HCT116 (cell line): Measurements from ENCODE around the gene IFRD2. TPM values are rescaled to one million over a fixed set of nuclear protein-coding genes. Genes with fewer than 3 reads are reported as not detected.

Experiments
- ATAC-seq: fragments of 200-7000 bp; cut with Tn5 transposase; 2 replicates; pipeline ENCODE4 v1.9.1; 2020; ENCODE audit warnings: mild to moderate bottlenecking, moderate library complexity
- BruUV-seq: library from RNA; stranded (reverse); fragments of 400-500 nt; replicated peaks from 2 replicates; lab custom pipeline; 2021; lab: Mats Ljungman, UMichigan
- CTCF ChIA-PET: fragments of 300-600 bp; sonication (Branson Sonifier 250); formaldehyde crosslinking; loops from one replicate; lab custom pipeline; 2021; ENCODE audit warnings: antibody characterized with exemption; lab: Charles Lee
- POLR2A ChIA-PET: fragments of 300-600, 350-600 bp; sonication (Branson Sonifier 250); formaldehyde crosslinking; loops from one replicate; lab custom pipeline; 2021; ENCODE audit warnings: antibody characterized with exemption; lab: Charles Lee
- RAD21 ChIA-PET, 2 experiments: fragments of 300-600 bp; sonication (Branson Sonifier 250); formaldehyde crosslinking; loops; one replicate each; lab custom pipeline; 2023; ENCODE audit warnings: low total read pairs in 2 of 2; ENCODE audit not compliant: uncharacterized antibody in 2 of 2, unreplicated experiment in 2 of 2, low non-redundant PET in 1 of 2; lab: Charles Lee
- DNase-seq: peaks from one replicate; pipeline ENCODE4 v3.0.0-alpha.2; 2010; ENCODE audit warnings: low read depth, low spot score
- H2AFZ ChIP-seq: fragments of 200-600 bp; shearing (Covaris generic), sonication (generic); 2 replicates; pipeline ENCODE4 v1.6.1; 2017; ENCODE audit warnings: low read depth, mixed run types, mixed read lengths, antibody characterized with exemption, low read length; ENCODE audit not compliant: poor library complexity, severe bottlenecking
- H3K27ac ChIP-seq: 2 replicates; pipeline ENCODE4 v1.5.1; 2012; ENCODE audit warnings: low read depth, low read length
- H3K27me3 ChIP-seq: fragments of 200-600 bp; sonication (generic); 2 replicates; pipeline ENCODE4 v1.6.1; 2016; ENCODE audit warnings: mixed run types, low read length, mixed read lengths; ENCODE audit not compliant: insufficient read depth
- H3K36me3 ChIP-seq, 2 experiments: fragments of 200-500 bp in 1 of 2; fragments of 200-600 bp in 1 of 2; sonication (Bioruptor generic) in 1 of 2; sonication (generic) in 1 of 2; 2 replicates each; pipeline versions ENCODE4 v1.5.1 to v1.6.1; 2014 to 2016; ENCODE audit warnings: low read length in 2 of 2, inconsistent platforms in 1 of 2, mixed read lengths in 1 of 2, mixed run types in 1 of 2; ENCODE audit not compliant: insufficient read depth in 2 of 2, control insufficient read depth in 1 of 2
- H3K4me1 ChIP-seq, 2 experiments: fragments of 200-600 bp in 1 of 2; sonication (generic) in 1 of 2; 2 replicates each; pipeline versions ENCODE4 v1.5.1 to v1.6.1; 2012 to 2017; ENCODE audit warnings: low read length in 2 of 2, inconsistent platforms in 1 of 2, mild to moderate bottlenecking in 1 of 2, mixed read lengths in 1 of 2, mixed run types in 1 of 2, moderate library complexity in 1 of 2; ENCODE audit not compliant: insufficient read depth in 2 of 2, control insufficient read depth in 1 of 2
- H3K4me2 ChIP-seq: fragments of 200-600 bp; sonication (generic); 2 replicates; pipeline ENCODE4 v1.6.1; 2017; ENCODE audit warnings: mixed run types, low read length, mixed read lengths
- H3K4me3 ChIP-seq, 2 experiments: fragments of 200-600 bp in 1 of 2; sonication (generic) in 1 of 2; replicated peaks in 1 of 2; 2 replicates each; pipeline ENCODE4 v1.5.1; 2011 to 2016; ENCODE audit warnings: low read length in 2 of 2, control low read depth in 1 of 2, low read depth in 1 of 2, mild to moderate bottlenecking in 1 of 2, mixed read lengths in 1 of 2, mixed run types in 1 of 2
- H3K79me2 ChIP-seq: fragments of 200-600 bp; sonication (generic); 2 replicates; pipeline ENCODE4 v1.6.1; 2017; ENCODE audit warnings: mild to moderate bottlenecking, mixed run types, low read length, moderate library complexity, mixed read lengths; ENCODE audit not compliant: insufficient read depth
- H3K9ac ChIP-seq: fragments of 200-600 bp; sonication (generic); 2 replicates; pipeline ENCODE4 v1.6.1; 2016; ENCODE audit warnings: low read length, mixed read lengths
- H3K9me2 ChIP-seq: fragments of 200-600 bp; sonication (generic), shearing (Covaris generic); 2 replicates; pipeline ENCODE4 v1.6.1; 2017; ENCODE audit warnings: mixed run types, mild to moderate bottlenecking, moderate library complexity; ENCODE audit not compliant: insufficient read depth
- H3K9me3 ChIP-seq, 2 experiments: fragments of 200-500 bp in 1 of 2; fragments of 200-600 bp in 1 of 2; sonication (Bioruptor generic) in 1 of 2; sonication (generic) in 1 of 2; 2 replicates each; pipeline ENCODE4 v1.6.1; 2014 to 2017; ENCODE audit warnings: low read length in 2 of 2, mixed read lengths in 2 of 2, inconsistent platforms in 1 of 2, low read depth in 1 of 2, mild to moderate bottlenecking in 1 of 2, mixed run types in 1 of 2, moderate library complexity in 1 of 2; ENCODE audit not compliant: control insufficient read depth in 1 of 2, insufficient read depth in 1 of 2
- H4K20me1 ChIP-seq: fragments of 200-600 bp; sonication (generic), shearing (Covaris generic); 2 replicates; pipeline ENCODE4 v1.6.1; 2017; ENCODE audit warnings: mixed run types, mild to moderate bottlenecking, moderate library complexity; ENCODE audit not compliant: insufficient read depth
- ATF3 ChIP-seq: IDR thresholded peaks from 2 replicates; pipeline ENCODE4 v1.6.1; 2012
- CBX3 ChIP-seq: IDR thresholded peaks from 2 replicates; pipeline ENCODE4 v1.6.1; 2012; ENCODE audit warnings: low read depth
- CEBPB ChIP-seq: IDR thresholded peaks from 2 replicates; pipeline ENCODE4 v1.6.1; 2012; ENCODE audit warnings: low read depth
- EZH2phosphoT487 ChIP-seq: fragments of 200-600 bp; IDR thresholded peaks from 2 replicates; pipeline ENCODE4 v1.6.1; 2018; ENCODE audit warnings: antibody characterized with exemption, borderline replicate concordance
- FOSL1 ChIP-seq: IDR thresholded peaks from 2 replicates; pipeline ENCODE4 v1.6.1; 2012; ENCODE audit warnings: low read depth
- JUND ChIP-seq: IDR thresholded peaks from 2 replicates; pipeline ENCODE4 v1.6.1; 2012
- MAX ChIP-seq: IDR thresholded peaks from 2 replicates; pipeline ENCODE4 v1.6.1; 2012
- POLR2AphosphoS5 ChIP-seq: IDR thresholded peaks from 2 replicates; pipeline ENCODE4 v1.6.1; 2011; ENCODE audit warnings: mild to moderate bottlenecking, low read depth, low read length, moderate library complexity
- RAD21 ChIP-seq: IDR thresholded peaks from 2 replicates; pipeline ENCODE4 v1.6.1; 2012; ENCODE audit warnings: low read depth, mild to moderate bottlenecking
- SIN3A ChIP-seq: IDR thresholded peaks from 2 replicates; pipeline ENCODE4 v1.6.1; 2012; ENCODE audit warnings: low read depth
- YY1 ChIP-seq: IDR thresholded peaks from 2 replicates; pipeline ENCODE4 v1.6.1; 2011; ENCODE audit warnings: low read length, low read depth, moderate library complexity, mild to moderate bottlenecking; ENCODE audit not compliant: insufficient replicate concordance; ENCODE audit errors: extremely low read depth
- ZFX ChIP-seq: fragments of 450-650 bp; IDR thresholded peaks from 2 replicates; pipeline ENCODE4 v1.6.1; 2017
- intact Hi-C: fragments of 100-400 bp; cut with micrococcal nuclease; formaldehyde crosslinking; loops from 2 replicates; pipeline ENCODE4 v1.10.0; 2022
- total RNA-seq: library from RNA; stranded (reverse); gene quantifications from one replicate; pipeline ENCODE4 v1.2.1, GENCODE V29; 2021; ENCODE audit not compliant: unreplicated experiment
- TF ChIP-seq, protein P1 (sequence below): IDR thresholded peaks from 2 replicates; pipeline ENCODE4 v1.6.1; 2012; ENCODE audit warnings: low read depth

The IFRD2 gene
- total RNA-seq, 1 experiment from 2014 or later = 146 TPM

- TF ChIP-seq YY1 = peak; percentile 20
- TF ChIP-seq, protein P1, sequence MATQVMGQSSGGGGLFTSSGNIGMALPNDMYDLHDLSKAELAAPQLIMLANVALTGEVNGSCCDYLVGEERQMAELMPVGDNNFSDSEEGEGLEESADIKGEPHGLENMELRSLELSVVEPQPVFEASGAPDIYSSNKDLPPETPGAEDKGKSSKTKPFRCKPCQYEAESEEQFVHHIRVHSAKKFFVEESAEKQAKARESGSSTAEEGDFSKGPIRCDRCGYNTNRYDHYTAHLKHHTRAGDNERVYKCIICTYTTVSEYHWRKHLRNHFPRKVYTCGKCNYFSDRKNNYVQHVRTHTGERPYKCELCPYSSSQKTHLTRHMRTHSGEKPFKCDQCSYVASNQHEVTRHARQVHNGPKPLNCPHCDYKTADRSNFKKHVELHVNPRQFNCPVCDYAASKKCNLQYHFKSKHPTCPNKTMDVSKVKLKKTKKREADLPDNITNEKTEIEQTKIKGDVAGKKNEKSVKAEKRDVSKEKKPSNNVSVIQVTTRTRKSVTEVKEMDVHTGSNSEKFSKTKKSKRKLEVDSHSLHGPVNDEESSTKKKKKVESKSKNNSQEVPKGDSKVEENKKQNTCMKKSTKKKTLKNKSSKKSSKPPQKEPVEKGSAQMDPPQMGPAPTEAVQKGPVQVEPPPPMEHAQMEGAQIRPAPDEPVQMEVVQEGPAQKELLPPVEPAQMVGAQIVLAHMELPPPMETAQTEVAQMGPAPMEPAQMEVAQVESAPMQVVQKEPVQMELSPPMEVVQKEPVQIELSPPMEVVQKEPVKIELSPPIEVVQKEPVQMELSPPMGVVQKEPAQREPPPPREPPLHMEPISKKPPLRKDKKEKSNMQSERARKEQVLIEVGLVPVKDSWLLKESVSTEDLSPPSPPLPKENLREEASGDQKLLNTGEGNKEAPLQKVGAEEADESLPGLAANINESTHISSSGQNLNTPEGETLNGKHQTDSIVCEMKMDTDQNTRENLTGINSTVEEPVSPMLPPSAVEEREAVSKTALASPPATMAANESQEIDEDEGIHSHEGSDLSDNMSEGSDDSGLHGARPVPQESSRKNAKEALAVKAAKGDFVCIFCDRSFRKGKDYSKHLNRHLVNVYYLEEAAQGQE = no peak
- no peak for TF ChIP-seq RAD21
These were observed 48.5 kb upstream of the IFRD2 start, which contains the start of gene RASSF1 (continued) for GRCh38 chr3:50340448-50341329.

DNA sequence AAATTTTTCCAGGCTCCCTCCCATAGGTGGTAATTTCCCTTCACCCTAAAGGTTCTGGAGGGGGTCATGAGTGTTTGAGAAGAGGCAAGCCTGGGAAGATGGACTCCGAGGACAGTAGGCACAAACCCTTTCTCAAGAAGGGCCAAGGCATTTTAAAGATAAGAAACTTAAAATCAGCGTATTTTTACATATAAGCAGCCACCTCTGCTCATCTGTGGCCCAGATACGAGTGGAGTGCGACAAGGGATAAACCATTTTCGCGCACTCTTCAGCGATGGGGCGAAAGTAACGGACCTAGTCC, 47.9 kb upstream of the IFRD2 start:
- no peaks in the 10 kb centered on the region for H3K9me3 ChIP-seq
- peaks cover 29 to 59% of the 10 kb centered on the region in 2 experiments for H3K4me1 ChIP-seq
- ChIA-PET CTCF (interaction anchor here (1.1 kb wide), 1 partner anchor 16 kb away, joined by 5 read pairs; no protein-coding TSS in a partner anchor), POLR2A (interaction anchor here (1.1 to 1.3 kb wide), 3 partner anchors 10 to 40 kb away, joined by 3 to 11 read pairs (median 4); partner anchors contain the start of genes CYB561D2, HYAL3, NAA80 and NPRL2), RAD21 (interaction anchor here in 1 of 2 experiments (0.5 kb wide), 1 partner anchor 113 kb away, joined by 4 read pairs; no protein-coding TSS in a partner anchor)
- no peaks in the 10 kb centered on the region for H3K9me2 ChIP-seq
- no peak for ATAC-seq
- H3K4me3 ChIP-seq = peak overlapping the region; percentile 62 to 89
- H3K9ac ChIP-seq = peak overlapping the region; percentile 98
- H3K79me2 ChIP-seq = peaks cover 42% of the 10 kb centered on the region
- intact Hi-C loops = no loop called here
- BruUV-seq = no TSS peak
- H2AFZ ChIP-seq = no peak overlapping the region
- H4K20me1 ChIP-seq = no peaks in the 10 kb centered on the region
- peaks cover 0 to 3% of the 10 kb centered on the region in 2 experiments; a peak in 1 of 4 replicates for H3K36me3 ChIP-seq
- peak overlapping the region; percentile 95 for H3K4me2 ChIP-seq
- no peak for DNase-seq
- no peaks in the 10 kb centered on the region for H3K27me3 ChIP-seq
- peak overlapping the region; percentile 82 for H3K27ac ChIP-seq
- TF ChIP-seq POLR2AphosphoS5 = no peak
- TF ChIP-seq, protein P1 = no peak
- TF ChIP-seq ZFX = no peak
- no peak for TF ChIP-seq EZH2phosphoT487
- no peak for TF ChIP-seq CBX3
- no peak for TF ChIP-seq CEBPB
- TF ChIP-seq JUND = no peak
- TF ChIP-seq YY1 = no peak
- TF ChIP-seq FOSL1 = no peak
- TF ChIP-seq RAD21 = no peak
- TF ChIP-seq MAX = no peak
- TF ChIP-seq SIN3A = no peak
- TF ChIP-seq ATF3 = no peak
